ENCODE data around the gene ADPRHL1.
A peak's percentile ranks its signal among the peaks of the same experiment; 100 is the strongest.
"Not testable (repeated sequence)": the region's sequence is repeated elsewhere in the genome, so short reads cannot be mapped to it uniquely, and the experiment has no call there.

Gene ADPRHL1

GRCh38 chr13:113477724-113478123, 24.4 kb upstream of the ADPRHL1 start:
- no peak for DNase-seq (ENCODE audit: low spot score)

DNA sequence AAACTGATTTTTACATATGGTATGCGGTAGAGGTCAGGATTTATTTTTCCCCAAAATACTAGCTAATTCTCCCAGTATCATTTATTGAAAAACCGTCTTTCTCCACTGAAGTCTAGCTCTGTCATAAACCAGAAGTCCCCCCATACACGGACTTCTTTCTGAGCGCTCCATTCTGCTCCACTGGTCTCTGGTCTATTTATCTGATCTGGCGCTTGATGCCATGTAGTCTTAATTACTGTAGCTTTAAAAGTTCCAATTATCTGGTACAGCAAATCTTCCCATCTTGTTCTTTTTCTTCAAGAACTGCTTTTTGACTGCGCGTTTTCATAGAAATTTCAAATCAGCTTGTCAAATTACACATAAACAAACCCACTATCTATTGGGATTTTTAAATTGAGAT, 23.5 kb upstream of the ADPRHL1 start:
- no peak for DNase-seq (ENCODE audit: low spot score)

DNA sequence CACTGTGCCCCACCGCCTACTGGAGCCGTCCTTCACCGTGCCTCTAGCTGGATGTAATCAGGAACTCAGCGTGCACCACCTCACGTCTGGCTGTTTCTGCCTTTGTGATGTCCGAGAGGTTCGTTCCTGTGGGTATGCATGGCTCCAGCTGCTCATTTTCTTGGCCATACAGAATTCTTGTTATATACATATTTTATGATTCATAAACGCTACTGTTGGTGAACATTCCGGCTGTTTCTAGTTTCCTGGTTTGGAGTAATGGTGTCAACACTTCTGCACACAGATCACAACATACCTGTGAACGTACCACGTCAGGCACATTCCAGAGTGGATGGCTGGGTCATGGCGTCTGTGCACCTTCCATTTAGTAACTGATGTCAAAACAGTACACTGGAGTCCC, 22.6 kb upstream of the ADPRHL1 start:
- no peak for DNase-seq (ENCODE audit: low spot score)

GRCh38 chr13:113475280-113475679, 22.0 kb upstream of the ADPRHL1 start:
- DNase-seq (ENCODE audit: low spot score), result no peak

- no peak for DNase-seq (ENCODE audit: low spot score)
These were observed 20.9 kb upstream of the ADPRHL1 start for GRCh38 chr13:113474179-113474578.

DNA sequence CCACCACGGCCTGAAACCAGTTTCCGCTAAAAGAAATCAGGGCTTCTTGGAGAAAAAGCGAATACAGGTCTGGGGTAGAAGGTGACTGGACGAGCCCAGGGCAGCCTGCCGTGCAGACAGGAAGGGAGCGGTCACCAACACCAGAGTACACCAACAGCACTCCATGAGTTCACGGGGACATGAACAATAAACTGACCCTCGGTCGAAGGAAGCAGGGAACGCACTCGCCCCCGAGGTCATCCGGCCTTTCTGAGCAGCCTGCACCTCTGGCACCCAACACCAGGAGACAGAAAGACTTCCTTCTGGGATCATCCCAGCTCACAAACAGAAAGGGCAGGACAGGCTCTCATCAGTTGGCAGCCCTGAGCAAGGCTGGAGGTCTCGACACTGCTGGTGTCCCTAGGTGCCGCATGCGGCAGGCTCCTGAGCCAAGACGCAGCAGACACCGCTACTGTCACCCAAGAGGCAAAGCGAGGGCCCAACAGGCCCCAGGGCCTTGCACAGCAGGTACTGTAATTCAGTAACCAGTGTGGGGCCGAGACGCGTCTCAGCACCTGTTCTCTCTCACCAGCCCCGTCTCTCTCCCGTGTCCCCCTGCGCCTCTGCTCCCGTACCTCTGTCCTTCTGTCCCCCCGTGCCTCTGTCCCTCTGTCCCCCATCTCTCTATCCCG, 19.2 kb upstream of the ADPRHL1 start:
- DNase-seq (ENCODE audit: low spot score), result no peak

- no peak for DNase-seq (ENCODE audit: low spot score)
These were observed 18.6 kb upstream of the ADPRHL1 start for GRCh38 chr13:113471844-113472243.

DNA sequence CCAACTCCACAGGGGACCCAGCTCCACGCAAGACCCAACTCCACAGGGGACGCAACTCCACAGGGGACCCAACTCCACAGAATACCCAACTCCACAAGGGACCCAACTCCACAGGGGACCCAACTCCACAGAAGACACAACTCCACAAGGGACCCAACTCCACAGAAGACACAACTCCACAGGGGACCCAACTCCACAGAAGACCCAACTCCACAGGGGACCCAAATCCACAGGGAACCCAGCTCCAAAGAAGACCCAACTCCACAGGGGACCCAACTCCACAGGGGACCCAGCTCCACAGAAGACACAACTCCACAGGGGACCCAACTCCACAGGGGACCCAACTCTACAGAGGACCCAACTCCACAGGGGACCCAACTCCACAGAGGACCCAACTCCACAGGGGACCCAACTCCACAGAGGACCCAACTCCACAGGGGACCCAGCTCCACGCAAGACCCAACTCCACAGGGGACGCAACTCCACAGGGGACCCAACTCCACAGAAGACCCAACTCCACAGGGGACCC, 17.4 kb upstream of the ADPRHL1 start:
- not testable (repeated sequence) for DNase-seq (ENCODE audit: low spot score)

GRCh38 chr13:113470073-113470472, 16.8 kb upstream of the ADPRHL1 start:
- no peak for DNase-seq (ENCODE audit: low spot score)

- DNase-seq (ENCODE audit: low spot score), result no peak
These were observed 16.3 kb upstream of the ADPRHL1 start for GRCh38 chr13:113469582-113469981.

DNA sequence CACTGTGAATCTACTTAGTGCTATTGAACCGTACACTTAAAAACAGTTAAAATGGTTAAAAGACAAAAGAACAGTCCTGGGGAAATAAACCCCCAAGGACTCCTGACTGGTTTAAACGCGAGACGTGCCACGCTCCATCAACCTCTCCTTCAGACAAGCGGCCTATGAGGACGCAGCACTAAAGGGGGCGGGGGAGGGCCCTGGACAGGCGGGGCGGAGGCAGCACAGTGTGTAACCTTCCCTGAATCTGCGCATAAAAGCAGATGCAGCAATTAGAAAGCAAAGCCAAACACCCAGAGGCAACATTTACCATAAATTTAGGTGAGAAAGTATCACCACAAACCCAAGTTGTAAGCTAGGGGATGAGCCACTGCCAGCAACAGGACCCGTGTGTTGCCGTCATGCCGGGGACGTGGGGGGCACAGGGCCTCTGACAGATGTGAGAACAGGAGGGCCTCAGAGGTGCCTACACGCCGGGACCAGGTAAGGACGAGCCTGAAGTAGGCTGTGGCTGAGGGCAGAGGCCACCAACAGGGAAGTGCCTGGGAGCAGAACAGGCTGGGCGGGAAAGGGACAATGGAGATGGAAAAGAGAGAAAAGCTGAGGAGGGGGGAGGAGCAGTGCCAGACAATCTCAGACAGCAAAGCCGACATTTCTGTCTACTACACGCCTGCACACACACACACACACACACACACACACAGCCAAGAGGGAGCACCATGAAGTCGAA, 15.3 kb upstream of the ADPRHL1 start:
- DNase-seq (ENCODE audit: low spot score), result no peak

- no peak for DNase-seq (ENCODE audit: low spot score)
These were observed 14.7 kb upstream of the ADPRHL1 start for GRCh38 chr13:113468029-113468428.

DNA sequence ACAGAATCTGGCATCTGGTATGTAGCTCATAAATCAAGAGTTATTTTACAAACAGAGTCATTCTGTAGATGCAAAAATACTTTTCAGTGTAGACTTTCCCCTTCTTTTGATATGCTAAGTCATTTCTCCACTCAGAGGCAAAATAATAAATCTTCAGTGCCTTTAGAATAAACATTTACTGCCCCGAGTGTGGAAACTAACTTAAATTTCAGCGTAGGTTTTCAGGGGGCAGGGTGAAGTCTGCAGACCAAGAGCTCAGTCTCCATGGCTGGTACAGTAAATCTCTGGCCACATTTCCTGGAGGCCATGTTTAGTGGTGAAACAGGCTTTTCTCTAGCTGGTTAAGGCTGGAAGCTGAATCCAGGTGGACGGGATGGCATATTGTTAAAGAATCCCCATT, 13.1 kb upstream of the ADPRHL1 start:
- DNase-seq (ENCODE audit: low spot score), result peak; percentile 17

DNA sequence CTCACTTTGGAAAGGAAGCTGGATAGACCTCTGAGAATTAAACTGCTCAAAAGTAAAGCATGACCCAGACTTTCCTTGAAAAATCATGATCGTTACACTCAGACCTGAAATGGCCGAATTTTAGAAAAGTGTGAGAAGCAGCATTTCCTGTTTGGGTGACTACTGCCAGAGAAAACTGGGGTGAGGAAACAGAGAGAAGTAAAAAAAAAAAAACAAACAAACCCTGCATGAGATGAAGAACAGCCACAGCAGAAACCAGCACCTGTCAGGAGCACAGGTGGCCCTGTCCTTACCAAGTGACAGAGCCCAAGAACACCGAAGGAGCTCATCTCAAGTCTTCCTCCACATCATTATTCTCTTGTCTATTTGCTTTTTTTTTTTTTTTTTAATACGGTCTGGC, 12.0 kb upstream of the ADPRHL1 start:
- DNase-seq (ENCODE audit: low spot score), result no peak

GRCh38 chr13:113464476-113464875, 11.2 kb upstream of the ADPRHL1 start:
- no peak for DNase-seq (ENCODE audit: low spot score)

- DNase-seq (ENCODE audit: low spot score), result no peak
These were observed 7.9 kb upstream of the ADPRHL1 start for GRCh38 chr13:113461022-113461751.

DNA sequence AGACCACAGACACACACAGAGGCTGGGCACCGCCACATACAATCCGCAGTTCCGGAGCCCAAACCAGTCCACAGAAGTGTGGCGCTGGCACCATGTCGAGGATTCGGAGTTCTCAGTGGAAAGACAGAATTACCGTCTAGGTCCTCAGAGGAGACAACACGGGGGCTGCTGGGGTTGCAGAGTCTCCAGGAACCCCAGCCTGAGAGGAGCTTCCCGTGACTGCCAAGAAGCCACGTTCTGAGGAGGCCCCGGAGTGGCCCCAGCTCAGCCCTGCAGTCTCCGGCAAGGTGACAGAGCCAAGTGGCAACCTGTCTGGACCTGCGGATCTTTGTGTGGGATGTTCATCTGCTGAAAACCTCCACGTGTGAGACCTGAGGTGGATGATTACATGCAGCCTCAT, 7.3 kb upstream of the ADPRHL1 start:
- DNase-seq (ENCODE audit: low spot score), result peak; percentile 61

DNA sequence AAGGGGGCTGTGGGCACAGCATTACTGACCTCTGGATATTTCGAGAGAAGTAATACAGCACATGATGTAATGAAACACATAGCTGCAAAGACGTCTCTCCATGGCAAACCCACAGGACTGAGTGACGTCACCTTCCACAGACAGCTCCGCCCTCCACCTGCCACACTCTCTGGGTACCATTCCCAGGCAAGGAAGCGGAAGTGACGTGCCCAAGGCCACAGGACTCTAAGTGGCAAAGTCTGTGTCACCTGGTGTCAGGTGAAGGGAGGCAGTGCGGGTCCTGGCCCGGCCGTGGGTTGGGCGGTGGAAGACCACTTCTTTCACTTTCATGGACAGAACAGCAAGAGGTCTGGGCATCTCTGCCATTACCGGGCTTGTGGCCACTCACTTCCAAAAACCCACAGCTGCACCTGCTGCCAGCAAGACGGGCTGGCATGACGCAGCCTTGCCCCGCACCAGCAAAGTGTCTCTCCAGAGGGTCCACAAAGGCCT, 6.8 kb upstream of the ADPRHL1 start:
- DNase-seq (ENCODE audit: low spot score), result peak; percentile 52

- DNase-seq (ENCODE audit: low spot score), result peak; percentile 61
These were observed 5.2 kb upstream of the ADPRHL1 start for GRCh38 chr13:113458253-113459065.

- peak; percentile 15 for DNase-seq (ENCODE audit: low spot score)
These were observed 4.2 kb upstream of the ADPRHL1 start for GRCh38 chr13:113457510-113457909.

- DNase-seq (ENCODE audit: low spot score), result peak; percentile 34
These were observed 2.9 kb upstream of the ADPRHL1 start for GRCh38 chr13:113456116-113456702.

All from left forelimb (tissue), 1 donor.